ENCODE results near the gene PKNOX2.
A peak's percentile ranks its signal among the peaks of the same experiment; 100 is the strongest.

The PKNOX2 gene

GRCh38 chr11:125264100-125265022 lies 99.8 kb downstream of the PKNOX2 start:
- no peak for DNase-seq

- DNase-seq: no peak
Observed at GRCh38 chr11:125267548-125267947, 103.0 kb downstream of the PKNOX2 start.

- DNase-seq: no peak
Observed at GRCh38 chr11:125268611-125269010, 104.1 kb downstream of the PKNOX2 start.

GRCh38 chr11:125270106-125270505 lies 105.6 kb downstream of the PKNOX2 start:
- DNase-seq: no peak

GRCh38 chr11:125270711-125271110 lies 106.2 kb downstream of the PKNOX2 start:
- DNase-seq: no peak

GRCh38 chr11:125271483-125272091 lies 107.0 kb downstream of the PKNOX2 start:
- DNase-seq: no peak

- no peak for DNase-seq
Observed at GRCh38 chr11:125272092-125272491, 107.5 kb downstream of the PKNOX2 start.

- no peak for DNase-seq
Observed at GRCh38 chr11:125272821-125273220, 108.3 kb downstream of the PKNOX2 start.

GRCh38 chr11:125273519-125274000 lies 109.0 kb downstream of the PKNOX2 start:
- no peak for DNase-seq

- no peak for DNase-seq
Observed at GRCh38 chr11:125274309-125274708, 109.8 kb downstream of the PKNOX2 start.

- no peak for DNase-seq
Observed at GRCh38 chr11:125274774-125275173, 110.2 kb downstream of the PKNOX2 start.

- DNase-seq: no peak
Observed at GRCh38 chr11:125275905-125276618, 111.5 kb downstream of the PKNOX2 start.

- no peak for DNase-seq
Observed at GRCh38 chr11:125276619-125276976, 112.0 kb downstream of the PKNOX2 start.

- no peak for DNase-seq
Observed at GRCh38 chr11:125279676-125280418, 115.3 kb downstream of the PKNOX2 start.

GRCh38 chr11:125280646-125281045 lies 116.1 kb downstream of the PKNOX2 start:
- DNase-seq: no peak

GRCh38 chr11:125281831-125282595 lies 117.5 kb downstream of the PKNOX2 start:
- peak in 1 of 2 experiments; percentile 3 for DNase-seq

- no peak for DNase-seq
Observed at GRCh38 chr11:125282596-125282914, 118.0 kb downstream of the PKNOX2 start.

- no peak for DNase-seq
Observed at GRCh38 chr11:125284245-125284850, 119.8 kb downstream of the PKNOX2 start.

- no peak for DNase-seq
Observed at GRCh38 chr11:125285844-125286243, 121.3 kb downstream of the PKNOX2 start.

- DNase-seq: no peak
Observed at GRCh38 chr11:125286486-125286885, 121.9 kb downstream of the PKNOX2 start.

GRCh38 chr11:125287491-125288210 lies 123.1 kb downstream of the PKNOX2 start:
- no peak for DNase-seq
